ENCODE results near the gene ADAMTS6.

ADAMTS6 gene

GRCh38 chr5:65127161-65127901, 354.4 kb downstream of the ADAMTS6 start:
- Histone ChIP-seq H3K9ac (ENCODE audit: low read length) (no peak overlapping the region), H3K18ac (ENCODE audit: low read length) (no peak overlapping the region), H3K4me3 (ENCODE audit: low read length) (no peak overlapping the region), H2BK5ac (ENCODE audit: low read length) (no peak overlapping the region), H3K27ac (ENCODE audit: low read depth, low read length) (no peak overlapping the region), H3K79me2 (ENCODE audit: control insufficient read depth, insufficient read depth, low read length) (no peaks in the 10 kb centered on the region), H4K5ac (ENCODE audit: low read length) (no peak overlapping the region), H3K36me3 (ENCODE audit: control insufficient read depth, insufficient read depth, low read length) (no peaks in the 10 kb centered on the region), H4K8ac (ENCODE audit: low read depth, low read length) (no peak overlapping the region), H3K4me1 (ENCODE audit: control insufficient read depth, low read depth, low read length) (no peaks in the 10 kb centered on the region), H2BK120ac (ENCODE audit: low read depth, low read length) (peak overlapping the region; percentile 31), H3K23ac (ENCODE audit: low read length) (no peak overlapping the region), H3K27me3 (ENCODE audit: insufficient read depth, low read length, poor library complexity) (no peaks in the 10 kb centered on the region), H3K4me2 (ENCODE audit: low read length) (no peak overlapping the region), H3K56ac (ENCODE audit: low read length) (no peak overlapping the region), H3K79me1 (ENCODE audit: low read length) (no peaks in the 10 kb centered on the region), H3K4ac (ENCODE audit: low read depth, low read length) (no peak overlapping the region), H2BK15ac (replicated peaks; ENCODE audit: low read depth) (no peak overlapping the region), H2AK5ac (ENCODE audit: low read length) (no peak overlapping the region)
- WGBS (ENCODE audit: extremely low coverage, insufficient coverage, low lambda C conversion rate), result no CpG with 5 or more reads among the region's 10 CpGs
- DNase-seq, result peak; percentile 33

DNA sequence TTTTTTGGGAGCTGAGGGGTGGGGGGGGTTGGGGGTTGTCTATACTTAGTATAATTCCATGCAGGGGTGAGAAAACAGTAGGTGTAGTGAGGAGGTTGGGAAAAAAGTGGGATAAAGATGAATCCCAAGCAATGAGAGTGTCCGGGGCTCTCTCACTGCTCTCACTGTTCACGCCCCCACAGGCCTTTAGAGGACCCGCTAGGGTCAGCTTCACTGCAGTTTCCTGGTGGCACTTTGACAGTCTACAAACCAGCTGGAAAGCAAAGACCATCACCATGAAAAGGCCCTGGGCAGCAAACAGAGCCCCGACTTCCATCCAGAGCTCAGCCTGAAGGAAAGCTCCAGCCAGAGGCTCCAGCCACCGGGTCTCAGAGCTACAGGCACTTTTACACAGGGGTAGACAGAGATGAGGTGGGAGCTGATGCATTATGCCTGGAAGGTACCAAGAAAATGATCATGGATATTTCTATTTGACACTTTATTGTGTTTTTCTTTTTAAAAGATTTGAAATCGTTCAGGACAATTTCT, 355.1 kb downstream of the ADAMTS6 start:
- no peak overlapping the region for H3K27ac ChIP-seq (ENCODE audit: low read depth, low read length)
- H2BK120ac ChIP-seq (ENCODE audit: low read depth, low read length), result no peak overlapping the region
- no peak overlapping the region for H3K4ac ChIP-seq (ENCODE audit: low read depth, low read length)
- no peak overlapping the region for H2BK15ac ChIP-seq (replicated peaks; ENCODE audit: low read depth)
- no peak overlapping the region for H3K4me2 ChIP-seq (ENCODE audit: low read length)
- DNase-seq, result no peak
- no peaks in the 10 kb centered on the region for H3K27me3 ChIP-seq (ENCODE audit: insufficient read depth, low read length, poor library complexity)
- H3K4me1 ChIP-seq (ENCODE audit: control insufficient read depth, low read depth, low read length), result no peaks in the 10 kb centered on the region
- H3K79me1 ChIP-seq (ENCODE audit: low read length), result no peaks in the 10 kb centered on the region
- H2AK5ac ChIP-seq (ENCODE audit: low read length), result no peak overlapping the region
- H4K8ac ChIP-seq (ENCODE audit: low read depth, low read length), result no peak overlapping the region
- no peaks in the 10 kb centered on the region for H3K79me2 ChIP-seq (ENCODE audit: control insufficient read depth, insufficient read depth, low read length)
- no peak overlapping the region for H3K4me3 ChIP-seq (ENCODE audit: low read length)
- no peak overlapping the region for H3K56ac ChIP-seq (ENCODE audit: low read length)
- no peak overlapping the region for H2BK5ac ChIP-seq (ENCODE audit: low read length)
- H4K5ac ChIP-seq (ENCODE audit: low read length), result no peak overlapping the region
- H3K9ac ChIP-seq (ENCODE audit: low read length), result no peak overlapping the region
- H3K18ac ChIP-seq (ENCODE audit: low read length), result peak overlapping the region; percentile 54
- no CpG with 5 or more reads among the region's 6 CpGs for WGBS (ENCODE audit: extremely low coverage, insufficient coverage, low lambda C conversion rate)
- no peak overlapping the region for H3K23ac ChIP-seq (ENCODE audit: low read length)
- no peaks in the 10 kb centered on the region for H3K36me3 ChIP-seq (ENCODE audit: control insufficient read depth, insufficient read depth, low read length)

DNA sequence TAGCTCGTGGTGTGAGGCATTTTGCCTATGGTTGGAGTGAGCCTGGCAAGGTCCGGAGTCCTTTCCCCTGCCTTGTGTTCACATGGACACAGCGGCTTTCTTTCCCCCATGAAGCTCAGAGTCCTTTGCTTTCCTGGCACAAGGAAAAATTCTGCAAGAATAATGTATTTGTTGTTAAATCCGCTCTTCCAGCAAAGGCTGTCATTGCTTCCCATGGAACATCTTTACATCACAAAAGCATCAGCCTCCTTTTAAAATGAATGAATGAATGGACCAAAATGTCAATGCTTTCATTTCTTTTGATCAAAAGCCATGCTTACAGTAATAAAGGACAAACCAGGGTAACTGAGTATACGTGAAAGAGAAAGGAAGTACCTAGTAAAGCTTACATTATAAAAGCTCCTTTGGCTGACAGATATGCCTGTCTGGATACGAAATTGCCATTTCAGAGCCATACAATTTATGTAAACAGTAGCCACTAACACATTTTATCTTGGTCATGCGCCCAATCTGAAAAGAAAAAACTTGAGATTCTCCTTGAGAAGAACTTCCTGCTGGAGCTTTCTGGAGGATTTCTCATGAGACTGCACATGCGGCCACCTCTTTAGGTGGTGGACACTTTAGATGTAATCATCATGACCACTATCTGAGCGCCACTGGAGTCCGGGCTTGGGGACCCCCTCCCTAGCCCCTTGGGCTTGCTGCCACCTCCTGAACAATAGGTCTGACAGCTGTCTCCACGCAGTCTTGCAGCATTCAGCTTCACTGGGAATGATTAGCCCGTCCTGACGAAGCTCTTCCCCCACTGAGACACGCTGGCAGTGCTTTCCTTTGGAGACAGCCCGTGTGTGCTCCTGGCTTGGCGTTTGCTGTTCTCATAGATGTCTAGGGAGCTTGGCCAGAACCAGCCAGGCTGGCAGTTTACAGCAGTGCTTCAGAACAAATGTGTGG, 355.9 kb downstream of the ADAMTS6 start:
- Histone ChIP-seq H3K9ac (ENCODE audit: low read length) (no peak overlapping the region), H3K23ac (ENCODE audit: low read length) (no peak overlapping the region), H3K79me1 (ENCODE audit: low read length) (no peaks in the 10 kb centered on the region), H3K56ac (ENCODE audit: low read length) (no peak overlapping the region), H3K79me2 (ENCODE audit: control insufficient read depth, insufficient read depth, low read length) (no peaks in the 10 kb centered on the region), H3K4me1 (ENCODE audit: control insufficient read depth, low read depth, low read length) (no peaks in the 10 kb centered on the region), H2AK5ac (ENCODE audit: low read length) (no peak overlapping the region), H2BK5ac (ENCODE audit: low read length) (no peak overlapping the region), H2BK120ac (ENCODE audit: low read depth, low read length) (no peak overlapping the region), H3K4me3 (ENCODE audit: low read length) (no peak overlapping the region), H3K4me2 (ENCODE audit: low read length) (no peak overlapping the region), H3K36me3 (ENCODE audit: control insufficient read depth, insufficient read depth, low read length) (no peaks in the 10 kb centered on the region), H3K18ac (ENCODE audit: low read length) (peak overlapping the region; percentile 54), H3K4ac (ENCODE audit: low read depth, low read length) (no peak overlapping the region), H4K8ac (ENCODE audit: low read depth, low read length) (no peak overlapping the region), H4K5ac (ENCODE audit: low read length) (no peak overlapping the region), H3K27ac (ENCODE audit: low read depth, low read length) (no peak overlapping the region), H3K27me3 (ENCODE audit: insufficient read depth, low read length, poor library complexity) (no peaks in the 10 kb centered on the region), H2BK15ac (replicated peaks; ENCODE audit: low read depth) (no peak overlapping the region)
- WGBS (ENCODE audit: extremely low coverage, insufficient coverage, low lambda C conversion rate), result no CpG with 5 or more reads among the region's 16 CpGs
- no peak for DNase-seq

DNA sequence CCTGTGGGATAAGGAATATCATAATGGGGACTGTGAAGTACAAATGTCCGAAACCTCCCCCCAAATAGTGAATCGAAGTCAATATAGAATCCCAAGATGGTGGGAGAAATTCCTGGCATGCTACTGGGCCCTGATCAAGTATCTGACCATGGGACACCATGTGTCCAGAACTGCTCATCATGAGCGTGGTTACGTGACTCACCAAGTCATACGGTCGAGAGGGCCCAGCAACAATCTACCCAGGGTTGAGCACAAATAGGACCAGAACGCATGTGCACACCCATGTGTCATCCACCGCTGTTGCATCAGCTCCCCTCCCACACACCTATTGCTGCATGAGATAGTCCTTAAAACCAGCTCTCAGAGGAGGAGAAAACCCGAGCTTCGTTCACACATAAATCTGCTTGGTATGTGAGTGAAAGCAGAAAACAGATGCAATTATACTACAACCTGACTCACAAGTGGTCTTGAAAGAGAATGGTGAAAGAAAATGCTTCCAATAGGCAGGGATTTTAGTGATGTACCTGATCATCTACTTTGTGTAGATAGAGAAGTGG, 359.8 kb downstream of the ADAMTS6 start:
- WGBS (ENCODE audit: extremely low coverage, insufficient coverage, low lambda C conversion rate), result no CpG with 5 or more reads among the region's 10 CpGs
- Histone ChIP-seq H2AK5ac (ENCODE audit: low read length) (no peak overlapping the region), H3K56ac (ENCODE audit: low read length) (no peak overlapping the region), H3K18ac (ENCODE audit: low read length) (no peak overlapping the region), H2BK5ac (ENCODE audit: low read length) (no peak overlapping the region), H3K4me1 (ENCODE audit: control insufficient read depth, low read depth, low read length) (no peaks in the 10 kb centered on the region), H2BK120ac (ENCODE audit: low read depth, low read length) (no peak overlapping the region), H3K27me3 (ENCODE audit: insufficient read depth, low read length, poor library complexity) (no peaks in the 10 kb centered on the region), H3K23ac (ENCODE audit: low read length) (no peak overlapping the region), H3K4me2 (ENCODE audit: low read length) (no peak overlapping the region), H4K5ac (ENCODE audit: low read length) (no peak overlapping the region), H3K79me1 (ENCODE audit: low read length) (no peaks in the 10 kb centered on the region), H3K4ac (ENCODE audit: low read depth, low read length) (no peak overlapping the region), H2BK15ac (replicated peaks; ENCODE audit: low read depth) (no peak overlapping the region), H3K36me3 (ENCODE audit: control insufficient read depth, insufficient read depth, low read length) (no peaks in the 10 kb centered on the region), H4K8ac (ENCODE audit: low read depth, low read length) (no peak overlapping the region), H3K79me2 (ENCODE audit: control insufficient read depth, insufficient read depth, low read length) (no peaks in the 10 kb centered on the region), H3K4me3 (ENCODE audit: low read length) (no peak overlapping the region), H3K27ac (ENCODE audit: low read depth, low read length) (no peak overlapping the region), H3K9ac (ENCODE audit: low read length) (no peak overlapping the region)
- no peak for DNase-seq

- Histone ChIP-seq H4K8ac (ENCODE audit: low read depth, low read length) (no peak overlapping the region), H3K9ac (ENCODE audit: low read length) (no peak overlapping the region), H2BK120ac (ENCODE audit: low read depth, low read length) (no peak overlapping the region), H4K5ac (ENCODE audit: low read length) (no peak overlapping the region), H3K18ac (ENCODE audit: low read length) (no peak overlapping the region), H3K4ac (ENCODE audit: low read depth, low read length) (no peak overlapping the region), H3K79me1 (ENCODE audit: low read length) (no peaks in the 10 kb centered on the region), H3K23ac (ENCODE audit: low read length) (no peak overlapping the region), H3K36me3 (ENCODE audit: control insufficient read depth, insufficient read depth, low read length) (no peaks in the 10 kb centered on the region), H3K4me2 (ENCODE audit: low read length) (no peak overlapping the region), H2BK5ac (ENCODE audit: low read length) (no peak overlapping the region), H3K4me3 (ENCODE audit: low read length) (no peak overlapping the region), H3K27ac (ENCODE audit: low read depth, low read length) (no peak overlapping the region), H3K4me1 (ENCODE audit: control insufficient read depth, low read depth, low read length) (no peaks in the 10 kb centered on the region), H3K56ac (ENCODE audit: low read length) (no peak overlapping the region), H3K79me2 (ENCODE audit: control insufficient read depth, insufficient read depth, low read length) (no peaks in the 10 kb centered on the region), H2AK5ac (ENCODE audit: low read length) (no peak overlapping the region), H3K27me3 (ENCODE audit: insufficient read depth, low read length, poor library complexity) (no peaks in the 10 kb centered on the region), H2BK15ac (replicated peaks; ENCODE audit: low read depth) (no peak overlapping the region)
- DNase-seq, result no peak
- no CpG with 5 or more reads among the region's 2 CpGs for WGBS (ENCODE audit: extremely low coverage, insufficient coverage, low lambda C conversion rate)
Observed at GRCh38 chr5:65120371-65120967, 361.3 kb downstream of the ADAMTS6 start.
